HepG2 (cell line): Measurements from ENCODE around the gene SCFD2. TPM values are rescaled to one million over a fixed set of nuclear protein-coding genes. Genes with fewer than 3 reads are reported as not detected.

Source experiments
- ATAC-seq: fragments of 200-7000 bp; cut with Tn5 transposase; 3 replicates; pipeline ENCODE4 v1.9.1; 2020; ENCODE audit warnings: mild to moderate bottlenecking, moderate library complexity
- BruUV-seq: library from RNA; stranded (reverse); fragments of 400-500 nt; replicated peaks from 2 replicates; lab custom pipeline; 2021; lab: Mats Ljungman, UMichigan
- CTCF ChIA-PET: fragments of 300-600 bp; formaldehyde crosslinking; extraction: SDS; loops from one replicate; lab custom pipeline; 2021; ENCODE audit warnings: low total read pairs, inconsistent platforms, low intra/inter-chr PET ratio; lab: Yijun Ruan, JAX
- POLR2A ChIA-PET: fragments of 350-600 bp; sonication (Branson Sonifier 250); formaldehyde crosslinking; loops from one replicate; lab custom pipeline; 2020; ENCODE audit warnings: antibody characterized with exemption, inconsistent platforms; lab: Yijun Ruan, JAX
- DNase-seq: peaks from one replicate; pipeline ENCODE4 v3.0.0-alpha.2; 2015; ENCODE audit warnings: low spot score
- FAIRE-seq: peaks from 3 replicates; lab custom pipeline; 2011; peaks lifted over from hg19 to GRCh38; lab: Jason Lieb, UNC
- H2AFZ ChIP-seq: one replicate; pipeline ENCODE4 v1.6.1; 2011; ENCODE audit warnings: low read length, inconsistent platforms
- H3K27ac ChIP-seq: fragments of 300-600 bp; 3 replicates; pipeline ENCODE4 v1.8.0; 2011; ENCODE audit warnings: mixed run types, mild to moderate bottlenecking, mixed read lengths, low read length, inconsistent platforms; ENCODE audit not compliant: insufficient read depth; ENCODE audit errors: extremely low read length
- H3K27me3 ChIP-seq, 2 experiments: fragments of 200-600 bp in 1 of 2; 2 replicates in 1 of 2; 3 replicates in 1 of 2; pipeline versions ENCODE4 v1.6.0 to v1.8.0; 2011; ENCODE audit warnings: low read length in 2 of 2, mild to moderate bottlenecking in 2 of 2, moderate library complexity in 2 of 2, inconsistent platforms in 1 of 2; ENCODE audit not compliant: insufficient read depth in 2 of 2, control insufficient read depth in 1 of 2
- H3K36me3 ChIP-seq, 2 experiments: fragments of 200-600 bp in 1 of 2; replicated peaks in 1 of 2; 2 replicates in 1 of 2; 3 replicates in 1 of 2; pipeline versions ENCODE4 v1.5.1 to v1.8.0; 2011; ENCODE audit warnings: low read length in 2 of 2, inconsistent platforms in 1 of 2; ENCODE audit not compliant: insufficient read depth in 2 of 2, control insufficient read depth in 1 of 2
- H3K4me1 ChIP-seq: 2 replicates; pipeline ENCODE4 v1.5.1; 2012; ENCODE audit warnings: low read length, inconsistent platforms; ENCODE audit not compliant: insufficient read depth
- H3K4me2 ChIP-seq: 2 replicates; pipeline ENCODE4 v1.6.0; 2011; ENCODE audit warnings: low read depth, low read length, inconsistent platforms
- H3K4me3 ChIP-seq, 3 experiments: fragments of 200-600 bp in 1 of 3; sonication (generic), shearing (Covaris generic) in 1 of 3; replicated peaks in 1 of 3; 2 replicates each; pipeline ENCODE4 v1.5.1; 2011 to 2016; ENCODE audit warnings: low read length in 3 of 3, inconsistent platforms in 2 of 3, low read depth in 2 of 3, mild to moderate bottlenecking in 2 of 3, control low read depth in 1 of 3, mixed read lengths in 1 of 3; ENCODE audit not compliant: insufficient read depth in 1 of 3
- H3K79me2 ChIP-seq: one replicate; pipeline ENCODE4 v1.6.1; 2011; ENCODE audit warnings: low read length, inconsistent platforms; ENCODE audit not compliant: insufficient read depth
- H3K9ac ChIP-seq: 2 replicates; pipeline ENCODE4 v1.6.0; 2011; ENCODE audit warnings: mild to moderate bottlenecking, low read depth, low read length, inconsistent platforms; ENCODE audit not compliant: insufficient read depth
- H3K9me3 ChIP-seq: 2 replicates; pipeline ENCODE4 v1.5.1; 2012; ENCODE audit warnings: mild to moderate bottlenecking, low read length
- H4K20me1 ChIP-seq: 2 replicates; pipeline ENCODE4 v1.6.0; 2011; ENCODE audit warnings: inconsistent platforms, mild to moderate bottlenecking, low read length, moderate library complexity; ENCODE audit not compliant: insufficient read depth
- AGO2 ChIP-seq: fragments of 200-400 bp; formaldehyde crosslinking; optimal IDR thresholded peaks from 2 replicates; pipeline ENCODE3; 2017; ENCODE audit warnings: mild to moderate bottlenecking, low read depth, low read length, moderate library complexity
- AKNA ChIP-seq: sonication (generic); formaldehyde crosslinking; IDR thresholded peaks from 2 replicates; pipeline ENCODE4 v1.4.0; 2020; ENCODE audit warnings: missing genetic modification reagents, borderline replicate concordance
- ARNT2 ChIP-seq: sonication (generic); formaldehyde crosslinking; IDR thresholded peaks from 2 replicates; pipeline ENCODE4 v1.8.0; 2022; ENCODE audit warnings: mild to moderate bottlenecking, low read depth, missing genetic modification reagents, moderate library complexity
- FOXA1 ChIP-seq, 2 experiments: fragments of 450-650 bp in 1 of 2; sonication (generic) in 1 of 2; formaldehyde crosslinking in 1 of 2; IDR thresholded peaks; 2 replicates each; pipeline versions ENCODE4 v1.4.0 to v1.6.1; 2016 to 2020; ENCODE audit warnings: missing genetic modification reagents in 1 of 2
- RXRA ChIP-seq: sonication (generic); formaldehyde crosslinking; IDR thresholded peaks from 2 replicates; pipeline ENCODE4 v1.5.1; 2020; ENCODE audit warnings: missing genetic modification reagents
- SIN3A ChIP-seq: IDR thresholded peaks from 2 replicates; pipeline ENCODE4 v1.6.1; 2011; ENCODE audit warnings: low read depth, mild to moderate bottlenecking, control low read depth, low read length, borderline replicate concordance
- SMC3 ChIP-seq: IDR thresholded peaks from 2 replicates; pipeline ENCODE4 v1.6.1; 2011; ENCODE audit warnings: low read length, improper control_type of control experiment
- ZNF256 ChIP-seq: sonication (generic); formaldehyde crosslinking; conservative IDR thresholded peaks from 2 replicates; pipeline ENCODE4 v1.4.0; 2020; ENCODE audit warnings: missing genetic modification reagents
- ZNF720 ChIP-seq: sonication (generic); formaldehyde crosslinking; IDR thresholded peaks from 2 replicates; pipeline ENCODE4 v1.4.0; 2020; ENCODE audit warnings: missing genetic modification reagents
- ZNF878 ChIP-seq: sonication (generic); formaldehyde crosslinking; IDR thresholded peaks from 2 replicates; pipeline ENCODE4 v1.8.1; 2023; ENCODE audit warnings: mild to moderate bottlenecking, missing genetic modification reagents, moderate library complexity
- WGBS: methylation state at CpG from one replicate; pipeline ENCODE4 v1.1.6; 2017; ENCODE audit warnings: low lambda C conversion rate; 5-methylcytosine and 5-hydroxymethylcytosine counted together
- in situ Hi-C: cut with HindIII; loops from 2 replicates; pipeline ENCODE4 v1.10.0; 2017; ENCODE audit warnings: low pct_unique_long_range_greater_than_20kb; ENCODE audit not compliant: extremely low pct_ligation_motif_present
- intact Hi-C: fragments of 100-400 bp; cut with micrococcal nuclease; formaldehyde crosslinking; loops from one replicate; pipeline ENCODE4 v1.10.0; 2022; ENCODE audit not compliant: unreplicated experiment
- polyA plus RNA-seq, 8 experiments: library from polyadenylated mRNA; depleted of rRNA in 3 of 8; stranded (reverse) in 7 of 8; unstranded in 1 of 8; fragments of >200 nt; fragmentation: Illumina TruSeq in 4 of 8; extraction: Trizol in 4 of 8; gene quantifications; 2 replicates each; pipeline versions ENCODE4 v1.2.1 to v1.2.3, GENCODE V29; 2011 to 2016; ENCODE audit warnings: low read depth in 4 of 8, missing spikeins in 1 of 8, mixed read lengths in 1 of 8; ENCODE audit not compliant: insufficient read depth in 1 of 8
- total RNA-seq, 5 experiments: library from RNA; depleted of rRNA; stranded (reverse); fragments of >200 nt; fragmentation: Illumina TruSeq; extraction: Trizol; gene quantifications; 2 replicates each; pipeline ENCODE4 v1.2.3, GENCODE V29; 2016; ENCODE audit warnings: low read depth in 1 of 5
- TF ChIP-seq, protein P1 (sequence below): sonication (generic); formaldehyde crosslinking; IDR thresholded peaks from 2 replicates; pipeline ENCODE4 v1.4.0; 2020; ENCODE audit warnings: missing genetic modification reagents, borderline replicate concordance

The SCFD2 gene
- total and polyA plus RNA-seq, 2 of the 13 experiments (the other 11 are each of a cell fraction or from before 2014, with no cell fraction given), result 4.6 to 15.6 TPM

- H4K20me1 ChIP-seq, result no peaks in the 10 kb centered on the region
- CTCF ChIA-PET, result no interaction called here
- peaks cover 17% of the 10 kb centered on the region for H3K4me1 ChIP-seq
- POLR2A ChIA-PET, result no interaction called here
- in situ Hi-C loops (no loop called here), intact Hi-C loops (no loop called here)
- 79% methylated on average over 3 of the region's 3 CpGs for WGBS
- H3K4me2 ChIP-seq, result no peak overlapping the region
- no peak overlapping the region for H3K27ac ChIP-seq
- DNase-seq (no peak), ATAC-seq (no peak), FAIRE-seq (no peak)
- H3K36me3 ChIP-seq, result no peaks in the 10 kb centered on the region
- H2AFZ ChIP-seq, result no peak overlapping the region
- H3K9me3 ChIP-seq, result no peaks in the 10 kb centered on the region
- BruUV-seq, result no TSS peak
- H3K27me3 ChIP-seq, result no peaks in the 10 kb centered on the region
- H3K79me2 ChIP-seq, result no peaks in the 10 kb centered on the region
- TF ChIP-seq RXRA (CRISPR knock-in tag) (no peak), SIN3A (no peak), ARNT2 (no peak), AGO2 (no peak), SMC3 (no peak)
- H3K4me3 ChIP-seq, result no peak overlapping the region
- H3K9ac ChIP-seq, result no peak overlapping the region
Observed at GRCh38 chr4:52941450-52941849, 424.4 kb downstream of the SCFD2 start.

DNA sequence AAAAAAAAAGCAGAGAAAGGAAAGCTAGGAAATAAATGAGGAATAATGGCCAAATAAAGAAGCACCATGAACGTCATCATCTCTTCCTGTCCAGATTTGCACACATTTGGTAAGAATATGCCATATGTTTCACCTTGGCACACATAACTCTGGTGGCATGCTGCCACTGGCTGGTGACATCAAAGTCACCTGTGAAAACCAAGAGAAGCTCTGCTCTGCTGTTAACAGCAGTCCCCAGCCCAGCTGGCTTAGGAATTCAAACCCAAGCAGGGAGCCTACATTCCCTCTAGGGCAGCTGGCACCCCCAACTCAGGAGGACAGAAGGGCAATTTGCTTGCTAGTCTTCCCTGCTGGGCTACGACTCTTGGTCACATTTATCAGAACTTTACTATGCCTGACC is 426.1 kb downstream of the SCFD2 start:
- WGBS, result 74% methylated on average over 1 of the region's 2 CpGs
- BruUV-seq, result no TSS peak
- no peak for FAIRE-seq
- Histone ChIP-seq H3K4me1 (peaks cover 32% of the 10 kb centered on the region), H3K9me3 (no peaks in the 10 kb centered on the region), H3K9ac (no peak overlapping the region), H3K27me3 (no peaks in the 10 kb centered on the region), H2AFZ (no peak overlapping the region), H3K36me3 (no peaks in the 10 kb centered on the region), H3K4me3 (no peak overlapping the region), H4K20me1 (no peaks in the 10 kb centered on the region), H3K4me2 (no peak overlapping the region), H3K79me2 (no peaks in the 10 kb centered on the region), H3K27ac (no peak overlapping the region)
- POLR2A ChIA-PET, result no interaction called here
- ATAC-seq, result no peak
- no peak for DNase-seq
- in situ Hi-C loops (no loop called here), intact Hi-C loops (no loop called here)
- CTCF ChIA-PET, result no interaction called here
- TF ChIP-seq, protein P1, sequence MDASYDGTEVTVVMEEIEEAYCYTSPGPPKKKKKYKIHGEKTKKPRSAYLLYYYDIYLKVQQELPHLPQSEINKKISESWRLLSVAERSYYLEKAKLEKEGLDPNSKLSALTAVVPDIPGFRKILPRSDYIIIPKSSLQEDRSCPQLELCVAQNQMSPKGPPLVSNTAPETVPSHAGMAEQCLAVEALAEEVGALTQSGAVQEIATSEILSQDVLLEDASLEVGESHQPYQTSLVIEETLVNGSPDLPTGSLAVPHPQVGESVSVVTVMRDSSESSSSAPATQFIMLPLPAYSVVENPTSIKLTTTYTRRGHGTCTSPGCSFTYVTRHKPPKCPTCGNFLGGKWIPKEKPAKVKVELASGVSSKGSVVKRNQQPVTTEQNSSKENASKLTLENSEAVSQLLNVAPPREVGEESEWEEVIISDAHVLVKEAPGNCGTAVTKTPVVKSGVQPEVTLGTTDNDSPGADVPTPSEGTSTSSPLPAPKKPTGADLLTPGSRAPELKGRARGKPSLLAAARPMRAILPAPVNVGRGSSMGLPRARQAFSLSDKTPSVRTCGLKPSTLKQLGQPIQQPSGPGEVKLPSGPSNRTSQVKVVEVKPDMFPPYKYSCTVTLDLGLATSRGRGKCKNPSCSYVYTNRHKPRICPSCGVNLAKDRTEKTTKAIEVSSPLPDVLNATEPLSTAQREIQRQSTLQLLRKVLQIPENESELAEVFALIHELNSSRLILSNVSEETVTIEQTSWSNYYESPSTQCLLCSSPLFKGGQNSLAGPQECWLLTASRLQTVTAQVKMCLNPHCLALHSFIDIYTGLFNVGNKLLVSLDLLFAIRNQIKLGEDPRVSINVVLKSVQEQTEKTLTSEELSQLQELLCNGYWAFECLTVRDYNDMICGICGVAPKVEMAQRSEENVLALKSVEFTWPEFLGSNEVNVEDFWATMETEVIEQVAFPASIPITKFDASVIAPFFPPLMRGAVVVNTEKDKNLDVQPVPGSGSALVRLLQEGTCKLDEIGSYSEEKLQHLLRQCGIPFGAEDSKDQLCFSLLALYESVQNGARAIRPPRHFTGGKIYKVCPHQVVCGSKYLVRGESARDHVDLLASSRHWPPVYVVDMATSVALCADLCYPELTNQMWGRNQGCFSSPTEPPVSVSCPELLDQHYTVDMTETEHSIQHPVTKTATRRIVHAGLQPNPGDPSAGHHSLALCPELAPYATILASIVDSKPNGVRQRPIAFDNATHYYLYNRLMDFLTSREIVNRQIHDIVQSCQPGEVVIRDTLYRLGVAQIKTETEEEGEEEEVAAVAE (CRISPR knock-in tag), result no peak
- no peak for TF ChIP-seq ZNF878
- no peak for TF ChIP-seq ZNF256 (CRISPR knock-in tag)
- no peak for TF ChIP-seq AKNA (CRISPR knock-in tag)
- no peak for TF ChIP-seq ZNF720 (CRISPR knock-in tag)
- no peak for TF ChIP-seq FOXA1 (IDR thresholded peaks at IDR 0.05)
- no peak for TF ChIP-seq FOXA1 (CRISPR knock-in tag; IDR thresholded peaks at IDR 0.05)
